HEK293 (cell line): ENCODE data around the gene DUSP23.

ENCODE experiments used
- CTCF ChIA-PET: fragments of 350-600 bp; formaldehyde crosslinking; extraction: SDS; loops from one replicate; lab custom pipeline; 2021; ENCODE audit warnings: antibody characterized with exemption; lab: Yijun Ruan, JAX
- POLR2A ChIA-PET: fragments of 300-600 bp; formaldehyde crosslinking; extraction: SDS; loops from one replicate; lab custom pipeline; 2020; ENCODE audit warnings: antibody characterized with exemption, inconsistent platforms; lab: Yijun Ruan, JAX
- H3K27ac ChIP-seq: fragments of 200-500 bp; sonication (Bioruptor generic); 2 replicates; pipeline ENCODE4 v1.5.1; 2014; ENCODE audit warnings: low read depth, low read length, control low read depth, inconsistent platforms; ENCODE audit errors: extremely low read depth
- H3K36me3 ChIP-seq, 2 experiments: fragments of 200-500 bp in 1 of 2; sonication (Bioruptor generic) in 1 of 2; 1 replicate in 1 of 2; 2 replicates in 1 of 2; pipeline ENCODE4 v1.5.1; 2014 to 2017; ENCODE audit warnings: inconsistent platforms in 2 of 2, low read length in 2 of 2; ENCODE audit not compliant: control insufficient read depth in 2 of 2, insufficient read depth in 1 of 2
- H3K4me1 ChIP-seq: fragments of 200-500 bp; sonication (Bioruptor generic); 2 replicates; pipeline ENCODE4 v1.5.1; 2014; ENCODE audit warnings: mild to moderate bottlenecking, low read length, inconsistent platforms; ENCODE audit not compliant: control insufficient read depth, insufficient read depth
- H3K4me3 ChIP-seq: 2 replicates; pipeline ENCODE4 v1.5.1; 2011; ENCODE audit warnings: low read depth, mild to moderate bottlenecking, control low read depth, low read length, moderate library complexity
- H3K9me3 ChIP-seq: fragments of 200-500 bp; sonication (Bioruptor generic); 2 replicates; pipeline ENCODE4 v1.5.1; 2014; ENCODE audit warnings: low read depth, low read length, inconsistent platforms; ENCODE audit not compliant: control insufficient read depth, insufficient read depth
- KLF16 ChIP-seq: fragments of 450-650 bp; formaldehyde crosslinking; IDR thresholded peaks from 2 replicates; pipeline ENCODE4 v1.5.1; 2017; ENCODE audit warnings: missing biosample characterization, missing genetic modification characterization
- SP2 ChIP-seq: fragments of 450-650 bp; formaldehyde crosslinking; IDR thresholded peaks from 2 replicates; pipeline ENCODE4 v1.5.1; 2016; ENCODE audit warnings: missing biosample characterization, missing genetic modification characterization
- SP3 ChIP-seq: fragments of 450-650 bp; formaldehyde crosslinking; IDR thresholded peaks from 2 replicates; pipeline ENCODE4 v1.5.1; 2016; ENCODE audit warnings: missing biosample characterization, missing genetic modification characterization
- TRIM28 ChIP-seq: IDR thresholded peaks from 2 replicates; pipeline ENCODE4 v1.6.1; 2011; ENCODE audit warnings: low read length, control low read depth, borderline replicate concordance
- ZBTB48 ChIP-seq: fragments of 450-650 bp; formaldehyde crosslinking; IDR thresholded peaks from 2 replicates; pipeline ENCODE4 v1.5.1; 2016; ENCODE audit warnings: missing biosample characterization, missing genetic modification characterization
- ZNF214 ChIP-seq: fragments of 450-650 bp; formaldehyde crosslinking; IDR thresholded peaks from 2 replicates; pipeline ENCODE4 v1.5.1; 2017; ENCODE audit warnings: missing biosample characterization, mild to moderate bottlenecking, missing genetic modification characterization, borderline replicate concordance
- ZNF280D ChIP-seq: fragments of 450-650 bp; formaldehyde crosslinking; IDR thresholded peaks from 2 replicates; pipeline ENCODE4 v1.5.1; 2016; ENCODE audit warnings: missing biosample characterization, missing genetic modification characterization
- ZNF423 ChIP-seq: fragments of 450-650 bp; formaldehyde crosslinking; IDR thresholded peaks from 2 replicates; pipeline ENCODE4 v1.5.1; 2016; ENCODE audit warnings: missing biosample characterization, missing genetic modification characterization
- ZNF561 ChIP-seq: fragments of 450-650 bp; IDR thresholded peaks from 2 replicates; pipeline ENCODE4 v1.5.1; 2018; ENCODE audit warnings: missing biosample characterization, missing genetic modification characterization, borderline replicate concordance
- ZNF692 ChIP-seq: fragments of 450-650 bp; formaldehyde crosslinking; IDR thresholded peaks from 2 replicates; pipeline ENCODE4 v1.5.1; 2016; ENCODE audit warnings: missing biosample characterization, missing genetic modification characterization
- ZNF747 ChIP-seq: fragments of 450-650 bp; formaldehyde crosslinking; IDR thresholded peaks from 2 replicates; pipeline ENCODE4 v1.5.1; 2016; ENCODE audit warnings: missing biosample characterization, missing genetic modification characterization
- ZNF792 ChIP-seq: fragments of 450-650 bp; formaldehyde crosslinking; IDR thresholded peaks from 2 replicates; pipeline ENCODE4 v1.5.1; 2016; ENCODE audit warnings: missing biosample characterization, missing genetic modification characterization
- ZSCAN5A ChIP-seq: fragments of 450-650 bp; formaldehyde crosslinking; IDR thresholded peaks from 2 replicates; pipeline ENCODE4 v1.5.1; 2016; ENCODE audit warnings: missing biosample characterization, missing genetic modification characterization

The DUSP23 gene

GRCh38 chr1:159755451-159756007 is 25.2 kb upstream of the DUSP23 start:
- POLR2A ChIA-PET: no interaction called here
- CTCF ChIA-PET: no interaction called here
- no peak overlapping the region for H3K4me3 ChIP-seq

GRCh38 chr1:159756397-159756796 is 24.4 kb upstream of the DUSP23 start:
- H3K4me1 ChIP-seq: no peaks in the 10 kb centered on the region
- no peak overlapping the region for H3K4me3 ChIP-seq
- no peak overlapping the region for H3K27ac ChIP-seq
- no peaks in the 10 kb centered on the region for H3K36me3 ChIP-seq
- TF ChIP-seq ZNF280D (tag by site-specific recombination) (no peak), ZNF214 (tag by site-specific recombination) (no peak), ZSCAN5A (tag by site-specific recombination) (no peak), ZNF423 (tag by site-specific recombination) (no peak), SP3 (tag by site-specific recombination) (no peak), ZNF692 (tag by site-specific recombination) (no peak), KLF16 (no peak), ZNF747 (no peak)
- CTCF ChIA-PET: interaction anchor here (0.6 to 1.2 kb wide), 3 partner anchors 11 to 368 kb away, joined by 3 read pairs; no protein-coding TSS in a partner anchor
- POLR2A ChIA-PET: no interaction called here
- no peaks in the 10 kb centered on the region for H3K9me3 ChIP-seq

More at GRCh38 chr1:159755451-159756007, 25.2 kb upstream of the DUSP23 start:
- H3K27ac ChIP-seq: no peak overlapping the region
- H3K4me1 ChIP-seq: no peaks in the 10 kb centered on the region
- TF ChIP-seq ZNF792 (tag by site-specific recombination): no peak
- H3K36me3 ChIP-seq: no peaks in the 10 kb centered on the region
- H3K9me3 ChIP-seq: no peaks in the 10 kb centered on the region

GRCh38 chr1:159763686-159764085 is 17.1 kb upstream of the DUSP23 start:
- Histone ChIP-seq H3K27ac (no peak overlapping the region), H3K36me3 (no peaks in the 10 kb centered on the region), H3K4me3 (no peak overlapping the region), H3K4me1 (no peaks in the 10 kb centered on the region), H3K9me3 (no peaks in the 10 kb centered on the region)
- POLR2A ChIA-PET: no interaction called here
- CTCF ChIA-PET: interaction anchor here (1.6 kb wide), 1 partner anchor 243 kb away, joined by 4 read pairs; no protein-coding TSS in a partner anchor
- TF ChIP-seq SP2 (tag by site-specific recombination) (no peak), ZBTB48 (no peak), TRIM28 (no peak), ZNF561 (tag by site-specific recombination) (no peak)
